Measurements from ENCODE around the gene ASAP3.
"Not testable (repeated sequence)": the region's sequence is repeated elsewhere in the genome, so short reads cannot be mapped to it uniquely, and the experiment has no call there.

Gene ASAP3

DNA sequence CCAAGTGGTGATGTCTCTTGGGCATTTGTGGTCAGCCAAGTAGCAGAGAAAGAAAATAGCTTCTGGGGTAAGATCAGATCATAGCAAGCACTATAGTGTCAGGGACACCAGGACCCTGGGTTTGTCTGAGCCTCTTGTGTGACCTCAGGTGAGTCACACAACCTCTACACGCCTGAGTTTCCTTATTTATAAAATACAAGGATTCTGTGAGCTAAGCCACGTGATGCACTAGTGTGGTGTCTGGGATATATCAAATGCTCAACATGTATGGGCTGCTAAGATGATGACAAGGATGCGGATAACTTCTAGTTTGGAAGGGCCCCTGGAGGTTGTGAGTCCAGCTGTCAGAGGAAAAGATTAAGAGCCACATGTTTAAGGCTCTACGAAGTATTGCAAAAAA lies 89.8 kb downstream of the ASAP3 start:
- no peak for DNase-seq

GRCh38 chr1:23393706-23394105 lies 90.3 kb downstream of the ASAP3 start:
- no peak for DNase-seq

DNA sequence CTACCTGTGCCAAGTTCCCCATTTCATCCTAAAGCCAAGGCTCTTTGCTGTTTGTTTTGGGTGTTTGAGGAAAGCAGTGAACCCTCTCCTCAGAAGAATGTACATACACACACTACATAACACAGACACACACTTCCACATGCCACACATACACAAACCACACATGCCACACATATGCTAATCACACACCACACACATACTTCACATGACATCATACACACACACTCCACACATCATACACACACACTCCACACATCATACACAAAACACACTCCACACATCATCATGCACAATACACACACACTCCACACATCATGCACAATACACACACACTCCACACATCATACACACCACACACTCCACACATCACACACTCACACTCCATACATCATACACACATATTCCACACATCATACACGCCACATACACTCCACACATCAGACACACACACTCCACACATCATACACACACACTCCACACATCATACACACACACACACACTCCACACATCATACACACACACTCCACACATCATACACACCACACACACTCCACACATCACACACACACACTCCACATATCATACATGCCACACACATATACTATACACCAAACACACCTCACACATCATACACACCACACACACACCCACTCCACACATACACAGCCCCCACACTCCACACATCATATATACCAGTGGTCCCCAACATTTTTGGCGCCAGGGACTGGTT lies 91.7 kb downstream of the ASAP3 start:
- DNase-seq, result no peak

DNA sequence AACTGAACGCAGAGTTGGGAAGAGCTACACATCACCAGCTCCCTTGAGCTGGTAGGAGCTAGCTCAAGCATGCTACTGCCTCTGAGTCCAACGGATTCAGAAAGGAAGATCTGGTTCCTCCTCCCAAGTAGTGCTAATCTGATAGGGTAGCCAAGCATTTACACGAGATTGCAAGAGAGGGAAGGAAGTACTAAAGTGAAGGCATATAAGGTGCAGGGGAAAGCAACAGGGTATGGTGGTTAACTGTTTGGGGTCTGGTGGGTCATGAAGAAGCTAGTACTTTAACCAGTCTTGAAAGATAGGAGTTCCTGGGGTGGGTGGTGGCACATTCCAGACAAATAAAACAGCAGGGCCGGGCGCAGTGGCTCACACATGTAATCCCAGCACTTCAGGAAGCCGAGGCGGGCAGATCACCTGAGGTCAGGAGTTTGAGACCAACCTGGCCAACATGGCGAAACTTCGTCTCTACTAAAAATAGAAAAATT lies 94.1 kb downstream of the ASAP3 start:
- no peak for DNase-seq

DNA sequence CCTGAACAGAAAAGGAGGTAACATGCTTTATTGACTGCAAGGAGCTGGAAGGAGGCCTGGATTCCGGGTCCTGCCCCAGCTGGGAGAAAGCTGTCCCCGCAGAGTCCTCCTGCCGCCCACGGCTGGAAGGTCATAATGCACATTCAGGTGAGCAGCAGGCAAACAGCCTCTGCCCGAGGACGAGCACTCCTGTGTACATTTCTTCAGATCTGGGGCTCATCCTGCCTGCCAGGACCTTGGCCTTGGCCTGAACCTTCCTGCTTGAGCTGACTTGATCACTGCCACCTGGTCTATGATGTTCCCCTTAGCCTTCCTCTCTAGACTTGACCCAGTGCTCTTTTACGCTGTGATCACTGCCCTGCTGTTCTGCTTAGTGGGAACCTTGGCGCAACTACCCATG lies 96.5 kb downstream of the ASAP3 start:
- no peak for DNase-seq

- no peak for DNase-seq
These were observed 98.8 kb downstream of the ASAP3 start for GRCh38 chr1:23385119-23385621.

GRCh38 chr1:23384312-23385058 lies 99.5 kb downstream of the ASAP3 start:
- no peak for DNase-seq

- no peak for DNase-seq
These were observed 100.2 kb downstream of the ASAP3 start for GRCh38 chr1:23383577-23384311.

DNA sequence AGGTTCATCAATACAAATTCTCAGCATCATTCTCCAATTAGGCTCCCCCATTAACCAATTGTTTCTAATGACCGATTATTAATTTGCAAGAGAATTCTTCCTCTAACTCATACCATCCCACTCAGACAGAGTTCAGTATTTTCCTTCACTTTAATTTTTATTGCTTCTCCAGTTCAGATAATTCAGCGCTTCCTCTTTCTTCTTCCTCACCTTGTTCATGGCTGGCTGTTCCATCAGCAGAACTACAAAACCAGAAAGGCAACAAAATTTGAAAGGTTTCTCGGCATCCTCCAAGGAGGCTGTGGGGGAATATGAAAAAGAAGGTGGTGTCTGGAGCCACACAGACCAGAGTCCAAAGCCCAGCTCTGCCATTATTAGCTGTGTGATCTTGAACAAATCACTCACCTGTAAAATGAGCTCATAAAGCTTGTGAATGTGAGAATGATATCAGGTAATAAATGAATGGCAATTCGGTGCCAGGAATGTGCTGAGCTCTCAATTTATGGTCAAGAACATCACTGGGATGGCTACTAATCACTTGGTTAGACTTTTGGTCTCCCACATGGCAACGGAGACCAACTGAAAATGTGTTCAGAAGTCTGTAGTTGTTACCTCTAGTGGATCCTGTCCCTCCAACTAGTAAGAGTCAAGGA lies 102.6 kb downstream of the ASAP3 start:
- no peak for DNase-seq

- no peak for DNase-seq
These were observed 103.3 kb downstream of the ASAP3 start for GRCh38 chr1:23380719-23381118.

DNA sequence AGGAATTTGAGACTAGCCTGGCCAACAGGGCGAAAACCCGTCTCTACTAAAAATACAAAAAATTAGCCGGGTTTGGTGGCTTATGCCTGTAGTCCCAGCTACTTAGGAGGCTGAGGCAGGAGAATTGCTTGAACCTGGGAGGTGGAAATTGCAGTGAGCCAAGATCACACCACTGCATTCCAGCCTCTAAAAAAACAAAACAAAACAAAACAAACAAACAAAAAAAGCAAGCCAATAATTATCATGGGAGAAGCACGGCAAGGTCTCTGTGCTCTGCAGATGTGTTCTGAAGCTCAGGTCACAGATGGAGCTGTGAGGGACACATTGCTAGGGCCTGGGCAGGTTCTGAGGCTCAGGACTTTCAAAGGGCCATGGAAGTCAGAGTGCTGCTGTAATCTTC lies 103.7 kb downstream of the ASAP3 start:
- not testable (repeated sequence) for DNase-seq

Data from T-helper 9 cell (primary cell).